NT2/D1 (cell line): ENCODE results near the gene PPDPF.

Experiments used
- YY1 ChIP-seq: IDR thresholded peaks from 2 replicates; pipeline ENCODE4 v1.6.1; 2011; ENCODE audit not compliant: insufficient read length, insufficient read depth
- ZNF274 ChIP-seq: IDR thresholded peaks from 2 replicates; pipeline ENCODE4 v1.6.1; 2011; ENCODE audit warnings: mild to moderate bottlenecking, low read depth, low read length

- TF ChIP-seq YY1 (no peak), ZNF274 (no peak)
Measured at GRCh38 chr20:63536241-63536977, 15.8 kb downstream of the PPDPF start.
